ENCODE results near the gene ADCY3.

ADCY3 gene

DNA sequence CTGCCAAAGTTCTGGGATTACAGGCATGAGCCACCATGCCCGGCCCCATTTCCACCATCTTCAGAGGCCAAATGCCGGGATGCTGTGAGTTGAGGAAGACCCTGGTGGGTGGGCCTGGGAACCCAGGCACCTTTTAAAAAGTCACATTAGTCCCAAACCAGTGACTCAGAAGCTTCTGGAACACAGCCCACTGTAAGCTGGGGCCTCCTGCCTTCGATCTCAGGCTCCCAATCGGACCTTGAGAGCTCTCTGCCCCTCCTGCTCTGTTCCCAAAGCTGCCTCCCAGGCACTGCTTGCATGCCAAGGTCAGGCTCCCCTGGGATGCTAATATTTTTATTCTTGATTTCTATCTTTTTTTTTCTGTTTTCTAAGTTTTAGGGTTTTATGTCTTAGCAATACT lies 4.2 kb downstream of the ADCY3 start:
- no peak for DNase-seq
- H3K27me3 ChIP-seq (replicated peaks in 2 of 5; ENCODE audit: control insufficient read depth in 4 of 5, insufficient read depth in 5 of 5, low read length in 4 of 5), result no peaks in the 10 kb centered on the region
- CTCF ChIA-PET, result no interaction called here
- no peak overlapping the region for H3K4me3 ChIP-seq (ENCODE audit: control insufficient read depth in 1 of 7, extremely low read depth in 1 of 7, insufficient read depth in 4 of 7, low read depth in 2 of 7, low read length in 6 of 7)
- H3K27ac ChIP-seq (ENCODE audit: insufficient read depth in 1 of 2, low read depth in 1 of 2, low read length in 2 of 2, poor library complexity in 1 of 2, severe bottlenecking in 2 of 2), result no peak overlapping the region
- POLR2A ChIA-PET, result no interaction called here
- H3K9me3 ChIP-seq (ENCODE audit: control extremely low read depth in 1 of 5, control insufficient read depth in 4 of 5, insufficient read depth in 2 of 5, low read depth in 1 of 5, low read length in 4 of 5), result no peaks in the 10 kb centered on the region
- H3K36me3 ChIP-seq (ENCODE audit: control insufficient read depth in 4 of 4, insufficient read depth in 4 of 4, low read length in 3 of 4), result peaks cover 0 to 35% (median 8%) of the 10 kb centered on the region in 4 experiments
- WGBS (ENCODE audit: insufficient coverage), result 100% methylated on average over 4 of the region's 4 CpGs
- H3K4me1 ChIP-seq (ENCODE audit: control extremely low read depth in 1 of 4, control insufficient read depth in 4 of 4, insufficient read depth in 4 of 4, low read length in 3 of 4), result peaks cover 0 to 37% (median 33%) of the 10 kb centered on the region in 4 experiments

DNA sequence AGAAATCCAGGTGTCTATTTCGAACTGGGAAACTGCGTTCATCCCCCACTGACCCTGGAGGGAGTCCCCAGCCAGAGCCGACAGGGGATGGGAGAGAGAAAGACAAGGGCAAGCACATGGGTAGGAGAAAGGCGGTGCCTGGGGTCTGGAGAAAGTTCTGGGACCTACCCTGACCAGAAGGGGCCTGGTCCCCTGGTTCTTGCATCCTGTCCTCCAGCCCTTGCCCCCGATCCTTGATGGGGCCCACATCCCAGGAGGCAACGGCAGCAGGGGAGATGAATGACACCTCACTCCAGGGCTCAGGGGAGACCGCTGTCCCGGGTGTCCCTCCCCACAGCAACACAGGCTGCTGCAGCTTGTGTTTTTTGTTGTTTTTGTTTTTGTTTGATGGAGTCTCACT lies 4.9 kb downstream of the ADCY3 start:
- DNase-seq, result no peak
- CTCF ChIA-PET, result no interaction called here
- POLR2A ChIA-PET, result no interaction called here
- WGBS (ENCODE audit: insufficient coverage), result 89% methylated on average over 6 of the region's 8 CpGs
- Histone ChIP-seq H3K36me3 (ENCODE audit: control insufficient read depth in 4 of 4, insufficient read depth in 4 of 4, low read length in 3 of 4) (peaks cover 0 to 36% (median 11%) of the 10 kb centered on the region in 4 experiments), H3K27me3 (replicated peaks in 2 of 5; ENCODE audit: control insufficient read depth in 4 of 5, insufficient read depth in 5 of 5, low read length in 4 of 5) (no peaks in the 10 kb centered on the region), H3K9me3 (ENCODE audit: control extremely low read depth in 1 of 5, control insufficient read depth in 4 of 5, insufficient read depth in 2 of 5, low read depth in 1 of 5, low read length in 4 of 5) (peaks cover 0 to under 1% (median 0%) of the 10 kb centered on the region in 5 experiments), H3K27ac (ENCODE audit: insufficient read depth in 1 of 2, low read depth in 1 of 2, low read length in 2 of 2, poor library complexity in 1 of 2, severe bottlenecking in 2 of 2) (no peak overlapping the region), H3K4me1 (ENCODE audit: control extremely low read depth in 1 of 4, control insufficient read depth in 4 of 4, insufficient read depth in 4 of 4, low read length in 3 of 4) (peaks cover 0 to 34% (median 32%) of the 10 kb centered on the region in 4 experiments), H3K4me3 (ENCODE audit: control insufficient read depth in 1 of 7, extremely low read depth in 1 of 7, insufficient read depth in 4 of 7, low read depth in 2 of 7, low read length in 6 of 7) (no peak overlapping the region)

DNA sequence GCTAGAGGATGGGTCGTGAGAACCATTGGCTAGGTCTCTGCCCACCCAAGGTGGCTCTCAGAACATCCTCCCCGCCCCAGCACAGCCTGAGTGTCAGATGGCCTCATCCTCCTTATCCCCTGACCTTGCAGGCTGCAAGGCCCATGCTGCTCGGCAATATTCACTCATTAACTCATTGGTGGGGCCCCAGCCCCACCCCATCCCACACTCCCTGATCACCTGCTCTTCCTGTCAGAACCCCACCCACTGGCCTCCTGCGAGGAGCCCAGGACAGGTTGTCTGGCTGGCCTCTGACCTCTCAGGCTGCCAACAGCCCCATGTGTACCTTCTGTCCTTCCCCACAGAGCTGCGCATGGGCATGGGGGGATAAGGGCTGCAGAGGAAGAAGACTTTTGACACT lies 5.3 kb downstream of the ADCY3 start:
- WGBS (ENCODE audit: insufficient coverage), result 93% methylated on average over 4 of the region's 5 CpGs
- H3K27ac ChIP-seq (ENCODE audit: insufficient read depth in 1 of 2, low read depth in 1 of 2, low read length in 2 of 2, poor library complexity in 1 of 2, severe bottlenecking in 2 of 2), result no peak overlapping the region
- H3K9me3 ChIP-seq (ENCODE audit: control extremely low read depth in 1 of 5, control insufficient read depth in 4 of 5, insufficient read depth in 2 of 5, low read depth in 1 of 5, low read length in 4 of 5), result peaks cover 0 to 5% (median 0%) of the 10 kb centered on the region in 5 experiments
- H3K36me3 ChIP-seq (ENCODE audit: control insufficient read depth in 4 of 4, insufficient read depth in 4 of 4, low read length in 3 of 4), result peaks cover 0 to 41% (median 15%) of the 10 kb centered on the region in 4 experiments
- no peak for DNase-seq
- H3K27me3 ChIP-seq (replicated peaks in 2 of 5; ENCODE audit: control insufficient read depth in 4 of 5, insufficient read depth in 5 of 5, low read length in 4 of 5), result no peaks in the 10 kb centered on the region
- ChIA-PET CTCF (no interaction called here), POLR2A (no interaction called here)
- peaks cover 0 to 34% (median 32%) of the 10 kb centered on the region in 4 experiments for H3K4me1 ChIP-seq (ENCODE audit: control extremely low read depth in 1 of 4, control insufficient read depth in 4 of 4, insufficient read depth in 4 of 4, low read length in 3 of 4)
- H3K4me3 ChIP-seq (ENCODE audit: control insufficient read depth in 1 of 7, extremely low read depth in 1 of 7, insufficient read depth in 4 of 7, low read depth in 2 of 7, low read length in 6 of 7), result no peak overlapping the region

DNA sequence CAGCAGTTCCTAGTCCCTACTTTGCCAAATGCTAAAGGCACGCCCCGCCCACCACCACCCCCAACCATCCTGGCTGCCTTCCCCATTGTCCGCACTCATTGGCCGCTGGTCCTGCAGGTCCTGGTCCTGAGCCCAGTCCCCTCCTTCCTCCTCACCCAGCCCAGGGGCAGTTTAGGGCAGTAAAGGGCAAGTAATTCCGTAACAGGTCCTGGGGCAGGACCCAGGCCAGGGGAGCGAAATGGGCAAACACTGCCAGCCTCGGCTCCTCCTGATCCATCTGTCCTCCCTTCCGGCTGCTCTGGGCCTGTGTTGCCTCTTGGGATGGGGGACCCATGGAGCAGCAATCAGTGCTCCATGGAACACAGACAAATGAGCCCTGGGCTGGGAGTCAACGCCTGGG lies 6.1 kb downstream of the ADCY3 start:
- H3K9me3 ChIP-seq (ENCODE audit: control extremely low read depth in 1 of 5, control insufficient read depth in 4 of 5, insufficient read depth in 2 of 5, low read depth in 1 of 5, low read length in 4 of 5), result peaks cover 0 to 5% (median 0%) of the 10 kb centered on the region in 5 experiments
- H3K4me1 ChIP-seq (ENCODE audit: control extremely low read depth in 1 of 4, control insufficient read depth in 4 of 4, insufficient read depth in 4 of 4, low read length in 3 of 4), result peaks cover 0 to 27% (median 24%) of the 10 kb centered on the region in 4 experiments
- no peak for DNase-seq
- H3K27me3 ChIP-seq (replicated peaks in 2 of 5; ENCODE audit: control insufficient read depth in 4 of 5, insufficient read depth in 5 of 5, low read length in 4 of 5), result no peaks in the 10 kb centered on the region
- ChIA-PET POLR2A (interaction anchor here (1.0 kb wide), 1 partner anchor 61 kb away, joined by 4 read pairs; no protein-coding TSS in a partner anchor), CTCF (no interaction called here)
- H3K4me3 ChIP-seq (ENCODE audit: control insufficient read depth in 1 of 7, extremely low read depth in 1 of 7, insufficient read depth in 4 of 7, low read depth in 2 of 7, low read length in 6 of 7), result no peak overlapping the region
- H3K36me3 ChIP-seq (ENCODE audit: control insufficient read depth in 4 of 4, insufficient read depth in 4 of 4, low read length in 3 of 4), result peaks cover 0 to 48% (median 17%) of the 10 kb centered on the region in 4 experiments
- no peak overlapping the region for H3K27ac ChIP-seq (ENCODE audit: insufficient read depth in 1 of 2, low read depth in 1 of 2, low read length in 2 of 2, poor library complexity in 1 of 2, severe bottlenecking in 2 of 2)
- WGBS (ENCODE audit: insufficient coverage), result 97% methylated on average over 7 of the region's 9 CpGs

DNA sequence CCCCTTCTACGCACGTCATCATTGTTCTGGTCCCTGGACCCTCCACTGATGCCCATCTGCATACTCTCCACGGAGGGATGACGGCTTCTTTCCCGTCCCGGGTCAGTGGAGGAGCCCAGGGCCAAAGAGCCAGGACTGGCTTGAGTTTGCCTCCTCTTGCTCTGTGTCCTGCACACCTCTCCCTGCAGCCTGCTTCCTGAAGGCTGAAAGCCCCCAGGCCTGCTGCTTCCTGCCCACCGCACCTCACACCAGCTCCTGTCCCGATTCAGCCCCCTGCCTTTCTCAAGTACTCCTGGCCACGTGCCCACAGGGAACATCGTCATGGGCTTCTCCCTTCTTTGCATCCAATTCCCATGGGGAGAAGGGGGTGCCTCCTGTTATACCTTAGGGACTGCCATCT lies 7.1 kb downstream of the ADCY3 start:
- ChIA-PET CTCF (interaction anchor here (0.7 kb wide), 1 partner anchor 61 kb away, joined by 3 read pairs; no protein-coding TSS in a partner anchor), POLR2A (interaction anchor here (1.0 kb wide), 1 partner anchor 60 kb away, joined by 4 read pairs; no protein-coding TSS in a partner anchor)
- Histone ChIP-seq H3K4me3 (ENCODE audit: control insufficient read depth in 1 of 7, extremely low read depth in 1 of 7, insufficient read depth in 4 of 7, low read depth in 2 of 7, low read length in 6 of 7) (no peak overlapping the region), H3K36me3 (ENCODE audit: control insufficient read depth in 4 of 4, insufficient read depth in 4 of 4, low read length in 3 of 4) (peaks cover 0 to 42% (median 13%) of the 10 kb centered on the region in 4 experiments), H3K27ac (ENCODE audit: insufficient read depth in 1 of 2, low read depth in 1 of 2, low read length in 2 of 2, poor library complexity in 1 of 2, severe bottlenecking in 2 of 2) (no peak overlapping the region), H3K27me3 (replicated peaks in 2 of 5; ENCODE audit: control insufficient read depth in 4 of 5, insufficient read depth in 5 of 5, low read length in 4 of 5) (no peaks in the 10 kb centered on the region), H3K4me1 (ENCODE audit: control extremely low read depth in 1 of 4, control insufficient read depth in 4 of 4, insufficient read depth in 4 of 4, low read length in 3 of 4) (peaks cover 0 to 18% (median 16%) of the 10 kb centered on the region in 4 experiments), H3K9me3 (ENCODE audit: control extremely low read depth in 1 of 5, control insufficient read depth in 4 of 5, insufficient read depth in 2 of 5, low read depth in 1 of 5, low read length in 4 of 5) (peaks cover 0 to 5% (median 0%) of the 10 kb centered on the region in 5 experiments)
- DNase-seq, result no peak
- 100% methylated on average over 4 of the region's 10 CpGs for WGBS (ENCODE audit: insufficient coverage)

DNA sequence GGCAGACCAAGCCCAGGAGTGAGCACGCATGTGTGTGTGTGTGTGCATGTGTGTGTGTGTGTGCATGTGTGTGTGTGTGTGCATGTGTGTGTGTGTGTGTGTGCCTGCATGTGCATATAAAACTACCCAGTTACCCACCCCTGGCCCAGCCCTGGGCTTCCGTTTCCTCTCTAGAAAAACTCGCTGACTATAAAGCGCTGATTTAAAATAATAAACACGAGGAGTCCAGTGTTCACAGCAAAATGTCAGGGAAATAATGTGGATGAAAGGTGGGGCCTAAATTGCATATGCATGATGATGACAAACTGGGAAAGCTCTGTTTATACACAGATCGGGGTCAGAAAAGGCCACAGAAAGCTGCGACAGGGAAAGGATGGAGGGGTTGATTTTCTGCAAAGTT lies 7.5 kb downstream of the ADCY3 start:
- peaks cover 0 to 13% (median 11%) of the 10 kb centered on the region in 4 experiments for H3K4me1 ChIP-seq (ENCODE audit: control extremely low read depth in 1 of 4, control insufficient read depth in 4 of 4, insufficient read depth in 4 of 4, low read length in 3 of 4)
- H3K27ac ChIP-seq (ENCODE audit: insufficient read depth in 1 of 2, low read depth in 1 of 2, low read length in 2 of 2, poor library complexity in 1 of 2, severe bottlenecking in 2 of 2), result no peak overlapping the region
- H3K9me3 ChIP-seq (ENCODE audit: control extremely low read depth in 1 of 5, control insufficient read depth in 4 of 5, insufficient read depth in 2 of 5, low read depth in 1 of 5, low read length in 4 of 5), result peaks cover 0 to 5% (median 0%) of the 10 kb centered on the region in 5 experiments
- peaks cover 0 to 39% (median 12%) of the 10 kb centered on the region in 4 experiments for H3K36me3 ChIP-seq (ENCODE audit: control insufficient read depth in 4 of 4, insufficient read depth in 4 of 4, low read length in 3 of 4)
- no peak overlapping the region for H3K4me3 ChIP-seq (ENCODE audit: control insufficient read depth in 1 of 7, extremely low read depth in 1 of 7, insufficient read depth in 4 of 7, low read depth in 2 of 7, low read length in 6 of 7)
- no peak for DNase-seq
- WGBS (ENCODE audit: insufficient coverage), result 92% methylated on average over 6 of the region's 7 CpGs
- ChIA-PET CTCF (interaction anchor here (0.7 to 1.0 kb wide), 2 partner anchors 24 to 62 kb away, joined by 3 read pairs; no protein-coding TSS in a partner anchor), POLR2A (no interaction called here)
- H3K27me3 ChIP-seq (replicated peaks in 2 of 5; ENCODE audit: control insufficient read depth in 4 of 5, insufficient read depth in 5 of 5, low read length in 4 of 5), result no peaks in the 10 kb centered on the region

DNA sequence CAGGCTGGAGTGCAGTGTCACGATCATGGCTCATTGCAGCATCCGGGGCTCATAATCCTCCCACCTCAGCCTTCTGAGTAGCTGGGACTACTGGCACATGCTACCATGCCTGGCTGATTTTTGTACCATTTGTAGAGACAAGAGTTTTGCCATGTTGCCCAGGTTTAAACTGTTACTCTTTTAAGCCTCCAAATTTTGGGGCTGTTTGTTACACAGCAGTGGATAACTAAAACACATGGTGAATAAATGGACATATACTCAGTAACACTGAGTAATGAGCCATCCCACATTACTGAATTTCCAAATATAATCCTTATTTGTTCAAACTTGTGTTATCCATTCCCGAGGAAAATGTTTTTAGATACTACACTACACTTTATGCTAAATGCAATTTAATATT lies 9.8 kb downstream of the ADCY3 start:
- H3K4me1 ChIP-seq (ENCODE audit: control extremely low read depth in 1 of 4, control insufficient read depth in 4 of 4, insufficient read depth in 4 of 4, low read length in 3 of 4), result peaks cover 0 to 3% (median 0%) of the 10 kb centered on the region in 4 experiments
- H3K9me3 ChIP-seq (ENCODE audit: control extremely low read depth in 1 of 5, control insufficient read depth in 4 of 5, insufficient read depth in 2 of 5, low read depth in 1 of 5, low read length in 4 of 5), result peaks cover 0 to 5% (median 0%) of the 10 kb centered on the region in 5 experiments
- no peaks in the 10 kb centered on the region for H3K27me3 ChIP-seq (replicated peaks in 2 of 5; ENCODE audit: control insufficient read depth in 4 of 5, insufficient read depth in 5 of 5, low read length in 4 of 5)
- no peak overlapping the region for H3K27ac ChIP-seq (ENCODE audit: insufficient read depth in 1 of 2, low read depth in 1 of 2, low read length in 2 of 2, poor library complexity in 1 of 2, severe bottlenecking in 2 of 2)
- ChIA-PET CTCF (no interaction called here), POLR2A (no interaction called here)
- WGBS (ENCODE audit: insufficient coverage), result 100% methylated on average over 2 of the region's 3 CpGs
- no peak for DNase-seq
- no peak overlapping the region for H3K4me3 ChIP-seq (ENCODE audit: control insufficient read depth in 1 of 7, extremely low read depth in 1 of 7, insufficient read depth in 4 of 7, low read depth in 2 of 7, low read length in 6 of 7)
- peaks cover 0 to 40% (median 14%) of the 10 kb centered on the region in 4 experiments for H3K36me3 ChIP-seq (ENCODE audit: control insufficient read depth in 4 of 4, insufficient read depth in 4 of 4, low read length in 3 of 4)
